ENCODE data around the gene CEP112. TPM values are rescaled to one million over a fixed set of nuclear protein-coding genes. Genes with fewer than 3 reads are reported as not detected.
A peak's percentile ranks its signal among the peaks of the same experiment; 100 is the strongest.
"Not testable (repeated sequence)": the region's sequence is repeated elsewhere in the genome, so short reads cannot be mapped to it uniquely, and the experiment has no call there.

CEP112 gene
- total and polyA plus RNA-seq, 2 of the 13 experiments (the other 11 are each of a cell fraction or from before 2014, with no cell fraction given): 1.2 to 3.4 TPM

- TF ChIP-seq PRDM15 (CRISPR knock-in tag; IDR thresholded peaks at IDR 0.05) (peak; percentile 59; the same call in 1 of the 2 replicates), FOSL2 (CRISPR knock-in tag; IDR thresholded peaks at IDR 0.05) (peak; percentile 97), TCF7L2 (IDR thresholded peaks at IDR 0.05; ENCODE audit: low read depth, low read length) (peak; percentile 36; the same call in 1 of the 2 replicates), NFKBIZ (CRISPR knock-in tag; IDR thresholded peaks at IDR 0.05) (peak; percentile 28; the same call in 1 of the 2 replicates), KDM2A (CRISPR knock-in tag; IDR thresholded peaks at IDR 0.05; ENCODE audit: borderline replicate concordance, low read depth) (no peak), FOXC1 (CRISPR knock-in tag; IDR thresholded peaks at IDR 0.05; ENCODE audit: borderline replicate concordance) (no peak), GFI1 (CRISPR knock-in tag; IDR thresholded peaks at IDR 0.05; ENCODE audit: borderline replicate concordance) (no peak; the same call in 1 of the 2 replicates), ZNF3 (CRISPR knock-in tag; IDR thresholded peaks at IDR 0.05) (0 out of 2 replicates have a peak, but pooled peaks have one; percentile 31), SMARCE1 (IDR thresholded peaks at IDR 0.05; ENCODE audit: borderline replicate concordance) (no peak), HOMEZ (CRISPR knock-in tag; IDR thresholded peaks at IDR 0.05; ENCODE audit: low read depth) (peak; percentile 72), PRMT3 (CRISPR knock-in tag; IDR thresholded peaks at IDR 0.05; ENCODE audit: borderline replicate concordance, low read depth) (no peak), NFE2 (CRISPR knock-in tag; IDR thresholded peaks at IDR 0.05) (peak; percentile 85), TFAP4 (IDR thresholded peaks at IDR 0.05; ENCODE audit: borderline replicate concordance, low read depth) (no peak), KDM5A (IDR thresholded peaks at IDR 0.05; ENCODE audit: borderline replicate concordance, low read length) (no peak), SRSF1 (optimal IDR thresholded peaks at IDR 0.05; ENCODE audit: low read depth, low read length) (no peak), JUN (CRISPR knock-in tag; IDR thresholded peaks at IDR 0.05) (no peak), MED1 (CRISPR knock-in tag; IDR thresholded peaks at IDR 0.05) (peak; percentile 62; the same call in 1 of the 2 replicates), BORCS8-MEF2B (CRISPR knock-in tag; IDR thresholded peaks at IDR 0.05) (no peak)
Observed at GRCh38 chr17:65783845-65784334, 408.0 kb downstream of the CEP112 start (continued).

GRCh38 chr17:65782104-65782706 is 409.7 kb downstream of the CEP112 start:
- H3K9me3 ChIP-seq (ENCODE audit: low read length); H3K36me3 ChIP-seq (replicated peaks in 1 of 2; ENCODE audit: control insufficient read depth in 1 of 2, insufficient read depth in 2 of 2, low read length in 2 of 2); H3K79me2 ChIP-seq (ENCODE audit: insufficient read depth, low read length); H4K20me1 ChIP-seq (ENCODE audit: insufficient read depth, low read length); intact Hi-C loops (cut with micrococcal nuclease; ENCODE audit: unreplicated experiment); H3K4me3 ChIP-seq (replicated peaks in 1 of 3; ENCODE audit: insufficient read depth in 1 of 3, low read depth in 2 of 3, low read length in 3 of 3); BruUV-seq (replicated peaks); DNase-seq (ENCODE audit: low spot score); H3K9ac ChIP-seq (ENCODE audit: insufficient read depth, low read depth, low read length); H3K4me2 ChIP-seq (ENCODE audit: low read depth, low read length); ATAC-seq; H3K27ac ChIP-seq (ENCODE audit: extremely low read length, insufficient read depth, low read length); CTCF ChIA-PET (ENCODE audit: low intra/inter-chr PET ratio, low total read pairs); FAIRE-seq; H3K27me3 ChIP-seq (ENCODE audit: control insufficient read depth in 1 of 2, insufficient read depth in 2 of 2, low read length in 2 of 2); POLR2A ChIA-PET; H2AFZ ChIP-seq (ENCODE audit: low read length); in situ Hi-C loops (cut with HindIII; ENCODE audit: extremely low pct_ligation_motif_present, low pct_unique_long_range_greater_than_20kb): not testable (repeated sequence)
- peaks cover 41% of the 10 kb centered on the region for H3K4me1 ChIP-seq (ENCODE audit: insufficient read depth, low read length)
- 65% methylated on average over 1 of the region's 1 CpG for WGBS (ENCODE audit: low lambda C conversion rate)

Data from HepG2 (cell line).